ENCODE data around the gene LINGO3.

The LINGO3 gene

DNA sequence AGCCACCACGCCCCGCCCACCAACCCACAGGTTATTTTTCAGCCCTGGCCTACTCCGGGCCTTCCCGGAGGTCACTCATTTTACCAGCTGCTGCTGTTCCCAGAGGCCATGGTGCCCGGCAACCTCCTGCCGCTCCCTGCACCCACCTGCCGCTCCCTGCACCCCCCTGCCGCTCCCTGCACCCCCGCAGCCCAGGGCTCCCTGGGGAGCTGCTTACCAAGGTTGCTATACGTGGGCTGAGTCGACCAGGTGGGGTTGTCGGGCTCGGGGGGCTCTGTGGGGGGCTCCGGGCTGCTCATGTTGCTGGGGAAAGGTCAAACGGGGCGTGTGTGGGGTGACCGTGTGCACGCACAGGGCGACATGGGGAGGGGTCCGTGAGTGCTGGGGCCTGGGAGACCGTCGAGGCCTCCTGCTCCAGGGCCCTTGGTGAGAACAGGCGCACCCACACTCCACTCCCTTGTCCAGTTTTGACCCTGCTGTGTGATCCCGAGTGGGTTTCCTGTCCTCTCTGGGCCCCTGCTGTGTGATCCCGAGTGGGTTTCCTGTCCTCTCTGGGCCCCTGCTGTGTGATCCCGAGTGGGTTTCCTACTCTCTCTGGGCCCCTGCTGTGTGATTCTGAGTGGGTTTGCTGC lies 27.2 kb downstream of the LINGO3 start:
- no peak for DNase-seq

DNA sequence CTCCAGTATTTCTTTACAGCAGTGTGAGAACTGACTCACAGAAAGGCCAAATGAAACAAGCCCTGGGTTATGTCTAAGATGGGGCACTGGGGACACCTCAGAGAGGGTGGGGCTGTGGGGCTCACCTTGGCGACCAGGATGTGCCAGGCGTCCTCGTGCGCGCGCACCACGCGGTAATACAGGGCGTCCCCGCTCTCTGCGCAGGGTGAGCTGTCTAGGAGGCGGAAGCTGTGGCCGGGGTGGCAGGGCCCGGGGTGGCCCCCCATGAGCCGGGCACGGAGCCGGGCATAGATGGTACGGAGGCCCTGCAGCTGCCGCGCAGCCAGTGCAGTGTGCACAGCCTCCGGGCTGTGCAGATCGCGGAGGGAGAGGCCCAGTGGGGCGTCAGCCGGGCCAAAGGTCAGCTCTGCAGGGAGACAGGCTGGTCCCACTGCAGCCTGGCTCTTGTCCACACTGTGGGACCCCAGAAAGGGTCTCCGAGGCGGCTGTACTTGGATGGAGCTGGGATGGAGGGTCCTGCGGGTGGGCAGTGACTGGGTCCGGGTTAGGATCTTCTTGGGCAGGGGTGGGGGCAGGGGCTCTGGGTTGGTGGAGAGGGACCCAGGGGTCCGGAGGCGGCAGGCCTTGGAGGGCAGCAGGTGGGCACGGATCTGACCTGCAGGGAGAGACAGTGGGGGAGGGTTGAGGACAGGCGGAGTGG lies 29.3 kb downstream of the LINGO3 start:
- DNase-seq: no peak

DNA sequence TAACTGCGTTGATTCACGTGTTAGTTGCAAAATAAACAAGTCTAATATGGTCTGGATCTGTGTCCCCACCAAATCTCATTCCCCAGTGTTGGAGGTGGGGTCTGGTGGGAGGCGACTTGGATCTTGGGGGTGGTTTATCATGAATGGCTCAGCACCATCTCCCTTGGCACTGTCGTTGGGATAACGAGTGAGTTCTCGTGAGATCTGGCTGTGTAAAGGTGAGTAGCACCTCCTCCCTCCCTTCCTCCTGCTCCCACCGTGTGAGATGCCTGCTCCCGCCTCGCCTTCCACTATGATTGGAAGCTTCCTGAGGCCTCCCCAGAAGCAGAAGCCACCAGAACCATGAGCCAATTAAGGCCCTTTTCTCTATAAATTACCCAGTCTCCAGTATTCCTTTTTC lies 30.8 kb downstream of the LINGO3 start:
- DNase-seq: no peak

- DNase-seq: no peak
Observed at GRCh38 chr19:2276429-2276986, 31.4 kb downstream of the LINGO3 start.

GRCh38 chr19:2275588-2276428 lies 32.1 kb downstream of the LINGO3 start:
- peak; percentile 48 for DNase-seq

DNA sequence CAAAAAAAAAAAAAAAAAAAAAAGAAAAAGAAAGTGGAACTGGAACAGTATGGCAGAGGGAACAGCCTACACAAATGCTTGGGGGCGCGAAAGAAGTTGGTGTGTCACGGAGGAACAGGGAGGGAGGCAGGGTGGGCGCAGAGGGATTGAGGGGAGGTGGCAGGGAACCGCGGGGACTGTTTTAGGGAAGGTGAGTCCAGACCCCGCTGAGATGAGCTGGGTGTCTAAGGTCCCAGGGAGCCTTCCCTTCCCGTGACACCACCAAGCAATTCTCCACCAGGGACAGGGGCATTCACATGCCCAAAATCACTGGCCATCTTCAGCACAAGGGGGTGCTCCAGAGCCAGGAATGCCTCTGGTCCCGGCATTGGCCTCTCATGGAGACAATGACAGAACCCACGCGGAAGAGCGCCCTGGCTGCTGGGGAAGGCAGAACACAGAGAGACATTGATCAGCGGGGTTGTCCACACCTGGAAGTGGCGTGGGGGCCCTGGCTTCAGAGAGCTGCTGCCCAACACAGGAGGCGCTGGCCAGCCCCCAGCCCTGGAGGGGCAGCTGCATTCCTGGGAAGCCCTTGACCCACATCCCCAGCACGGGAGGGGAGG lies 32.9 kb downstream of the LINGO3 start:
- DNase-seq: peak; percentile 72

DNA sequence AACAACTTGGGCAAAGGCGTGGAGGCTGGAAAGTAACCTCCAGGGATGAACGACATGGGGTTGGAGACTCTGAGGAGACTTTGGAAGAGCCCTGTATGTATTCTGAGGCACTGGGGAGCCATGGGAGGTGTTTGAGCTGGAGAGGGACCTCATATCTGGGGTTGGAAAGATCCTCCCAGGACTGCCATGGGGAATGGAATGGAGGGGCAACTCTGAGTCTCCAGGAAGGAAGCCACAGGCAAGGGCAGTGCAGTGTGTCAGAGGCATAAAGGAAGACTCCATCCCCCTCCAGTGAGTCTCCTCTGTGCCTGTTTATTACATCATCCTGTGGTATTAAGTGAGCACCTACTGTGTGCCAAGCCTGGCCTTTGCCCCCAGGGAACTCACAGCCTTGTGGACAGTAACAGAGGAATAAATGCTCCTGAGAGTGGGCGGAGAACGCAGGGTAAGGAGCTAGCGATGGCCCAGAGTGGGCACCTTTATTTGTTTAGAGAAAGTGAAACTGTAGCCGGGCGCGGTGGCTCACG lies 33.7 kb downstream of the LINGO3 start:
- DNase-seq: no peak

DNA sequence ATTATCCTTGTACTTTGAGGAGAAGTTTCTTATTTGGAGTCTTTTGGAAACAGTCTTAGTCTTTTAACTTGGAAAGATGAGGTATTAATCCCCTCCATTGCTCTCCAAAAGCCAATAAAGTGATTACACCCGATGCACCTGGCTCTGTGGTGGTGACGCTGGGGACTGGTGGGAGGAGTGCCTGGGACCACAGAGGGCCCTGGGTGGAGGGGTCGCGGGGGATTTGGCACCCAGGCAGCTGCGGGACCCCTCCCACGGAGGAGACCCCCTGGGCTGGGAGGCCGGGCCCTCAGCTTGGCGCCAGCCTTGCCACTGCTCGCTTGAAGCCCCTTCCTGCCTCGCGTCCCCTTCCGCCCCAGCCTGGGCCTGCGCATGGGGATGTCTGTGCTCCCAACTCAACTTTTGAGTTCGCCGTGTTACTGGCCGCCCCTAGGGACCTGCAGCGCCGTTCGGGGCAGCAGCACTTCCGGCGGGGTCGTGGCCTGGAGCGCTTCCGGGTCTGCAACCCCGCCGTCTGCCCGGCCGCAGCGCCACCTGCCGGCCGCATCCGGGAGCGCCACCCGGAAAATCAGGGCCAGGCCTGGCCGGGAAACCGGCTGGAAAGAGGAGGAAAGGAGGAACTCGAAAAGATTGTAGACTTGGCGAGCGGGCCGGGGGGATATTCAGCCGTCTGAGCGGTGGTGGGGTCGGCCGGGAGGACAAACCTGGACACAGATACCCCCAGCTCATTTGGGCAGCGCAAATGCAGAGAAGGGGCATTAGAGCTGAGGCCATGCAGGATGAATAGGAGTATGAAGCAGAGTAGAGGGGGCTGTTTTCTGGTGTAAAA lies 34.4 kb downstream of the LINGO3 start:
- peak; percentile 87 for DNase-seq

DNA sequence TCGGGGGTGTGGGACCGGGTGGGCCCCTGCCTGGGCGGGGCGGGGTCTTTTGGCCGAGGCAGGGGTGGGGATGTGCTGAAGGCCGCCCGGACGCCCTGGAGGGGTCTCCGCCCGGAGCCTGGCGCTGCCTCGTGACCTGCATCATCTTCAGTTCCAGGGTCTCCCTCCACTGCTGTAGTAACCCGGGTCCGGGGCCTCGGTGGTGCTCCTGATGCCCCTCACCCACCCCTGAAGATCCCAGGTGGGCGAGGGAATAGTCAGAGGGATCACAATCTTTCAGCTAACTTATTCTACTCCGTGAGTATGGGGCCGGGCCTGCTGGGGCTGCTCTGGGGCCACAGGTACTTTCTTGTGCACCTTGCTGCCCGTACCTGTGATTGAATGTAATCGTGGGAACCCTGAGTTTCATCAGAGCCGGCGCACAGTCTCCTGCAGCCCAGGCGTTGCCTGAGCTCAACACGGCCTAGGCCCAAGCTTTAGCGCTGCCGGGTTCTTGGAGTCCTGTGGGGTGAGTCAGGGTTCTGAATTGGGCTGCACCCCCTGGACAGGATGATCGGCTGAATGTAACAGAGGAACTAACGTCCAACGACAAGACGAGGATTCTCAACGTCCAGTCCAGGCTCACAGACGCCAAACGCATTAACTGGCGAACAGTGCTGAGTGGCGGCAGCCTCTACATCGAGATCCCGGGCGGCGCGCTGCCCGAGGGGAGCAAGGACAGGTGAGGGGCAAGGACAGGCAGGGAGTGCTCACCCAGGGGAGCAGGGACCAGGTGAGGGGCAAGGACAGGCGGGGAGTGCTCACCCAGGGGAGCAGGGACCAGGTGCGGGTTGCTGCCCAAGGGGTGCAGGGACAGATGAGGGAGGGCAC lies 36.5 kb downstream of the LINGO3 start:
- no peak for DNase-seq

- peak; percentile 91 for DNase-seq
Observed at GRCh38 chr19:2270423-2271233, 37.3 kb downstream of the LINGO3 start.

DNA sequence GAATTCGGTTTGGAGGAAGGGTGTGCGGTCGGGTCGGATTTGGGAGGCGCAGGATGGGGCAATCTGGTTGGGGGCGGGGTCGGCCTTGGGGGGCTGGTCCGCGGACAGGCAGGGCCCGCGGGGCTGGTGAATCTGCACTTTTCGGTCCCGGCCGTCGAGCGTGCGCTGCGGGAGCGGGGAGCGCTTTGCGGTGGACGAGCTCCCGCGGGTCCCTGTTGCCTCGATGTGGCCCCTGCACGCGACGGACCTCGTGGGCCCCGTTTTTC lies 37.9 kb downstream of the LINGO3 start:
- DNase-seq: peak; percentile 49

DNA sequence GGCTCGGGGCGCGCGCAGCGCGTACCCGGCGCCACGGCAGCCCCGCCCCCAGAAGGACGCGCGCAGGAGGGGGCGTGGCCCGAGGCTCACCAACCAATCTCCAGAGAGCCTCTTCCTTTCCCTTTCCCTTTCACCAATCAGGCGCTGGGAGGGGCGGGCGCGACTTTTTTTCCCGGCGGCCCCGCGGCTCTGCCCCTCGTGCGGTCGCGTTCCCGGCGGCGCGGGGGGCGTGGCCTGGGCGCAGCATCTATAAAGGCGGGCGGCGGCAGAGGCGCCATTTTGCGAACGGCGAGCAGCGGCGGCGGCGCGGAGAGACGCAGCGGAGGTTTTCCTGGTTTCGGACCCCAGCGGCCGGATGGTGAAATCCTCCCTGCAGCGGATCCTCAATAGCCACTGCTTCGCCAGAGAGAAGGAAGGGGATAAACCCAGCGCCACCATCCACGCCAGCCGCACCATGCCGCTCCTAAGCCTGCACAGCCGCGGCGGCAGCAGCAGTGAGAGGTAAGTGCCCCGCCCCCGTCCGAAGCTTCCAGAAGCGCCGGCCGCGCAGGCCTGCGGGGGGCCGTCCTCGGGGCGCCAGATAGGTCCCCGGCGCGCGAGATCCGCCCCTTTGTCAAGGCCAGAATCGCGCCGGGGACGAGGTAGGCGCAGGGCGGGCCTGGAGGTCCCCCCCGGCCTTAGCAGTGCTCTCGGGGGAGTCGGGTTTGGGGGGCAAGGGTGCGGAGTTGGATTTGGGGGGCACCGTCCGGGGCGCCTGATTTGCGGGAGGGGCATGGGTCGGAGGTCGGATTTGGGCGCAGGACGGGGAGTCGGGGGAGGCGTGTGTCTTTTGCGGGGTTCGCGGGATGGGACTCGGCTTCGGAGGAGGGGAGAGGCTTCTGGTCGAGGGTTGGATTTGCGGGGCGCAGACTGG lies 38.5 kb downstream of the LINGO3 start:
- peak; percentile 99 for DNase-seq

DNA sequence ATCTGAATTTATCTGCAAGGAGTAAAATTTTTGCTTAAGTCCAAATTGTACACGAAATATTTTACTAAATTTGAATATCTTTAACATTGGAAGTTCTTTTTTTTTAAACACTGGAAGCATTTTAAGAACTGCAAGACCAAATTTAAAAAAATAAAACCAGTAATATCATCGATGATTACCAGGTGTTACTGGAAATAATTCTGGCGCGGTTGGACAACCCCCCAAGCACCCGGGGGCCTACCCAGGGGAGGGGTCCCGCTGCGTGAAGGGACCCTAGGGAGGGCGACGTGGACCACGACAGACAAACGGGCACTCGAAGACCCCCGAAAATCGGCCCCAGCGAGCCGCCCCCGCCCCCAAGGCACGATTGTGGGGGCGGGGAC lies 39.1 kb downstream of the LINGO3 start:
- no peak for DNase-seq

- no peak for DNase-seq
Observed at GRCh38 chr19:2268480-2268830, 39.5 kb downstream of the LINGO3 start.

DNA sequence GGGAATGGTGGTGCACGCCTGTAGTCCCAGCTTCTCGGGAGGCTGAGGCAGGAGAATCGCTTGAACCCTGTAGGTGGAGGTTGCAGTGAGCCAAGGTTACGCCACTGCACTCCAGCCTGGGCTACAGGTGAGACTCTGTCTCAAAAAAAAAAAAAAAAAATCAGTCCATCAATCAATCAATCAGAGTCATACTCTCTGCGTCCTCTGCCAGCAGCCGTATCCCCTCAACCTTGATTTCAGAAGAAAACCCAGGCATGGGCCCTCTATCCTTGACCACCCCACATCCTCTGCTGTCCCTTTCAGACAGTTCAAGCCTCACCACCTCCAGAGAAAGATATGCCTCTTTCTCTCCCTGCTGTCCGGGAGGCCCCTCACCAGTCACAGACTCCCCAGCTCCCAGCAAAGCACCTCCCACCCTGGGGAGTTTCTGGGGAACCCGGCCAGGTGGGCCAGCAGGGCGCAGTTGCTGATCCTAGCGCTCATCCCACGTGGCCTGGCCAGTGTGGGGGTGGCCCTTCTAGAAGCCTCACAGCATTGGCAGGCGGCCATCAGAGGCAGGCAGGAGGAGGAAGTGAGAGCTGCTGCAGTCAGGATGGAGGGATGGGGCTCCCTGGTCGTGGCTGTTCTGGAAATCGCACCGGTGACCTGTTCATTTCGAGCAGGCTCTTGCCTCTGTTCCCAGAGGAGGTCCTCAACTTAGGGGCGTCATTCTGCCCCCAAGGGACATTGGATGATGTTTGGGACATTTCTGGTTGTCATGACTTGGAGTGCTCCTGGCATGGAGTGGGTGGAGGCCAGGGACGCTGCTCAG lies 41.6 kb downstream of the LINGO3 start:
- DNase-seq: peak; percentile 81

- DNase-seq: no peak
Observed at GRCh38 chr19:2261438-2262172, 46.3 kb downstream of the LINGO3 start.

DNA sequence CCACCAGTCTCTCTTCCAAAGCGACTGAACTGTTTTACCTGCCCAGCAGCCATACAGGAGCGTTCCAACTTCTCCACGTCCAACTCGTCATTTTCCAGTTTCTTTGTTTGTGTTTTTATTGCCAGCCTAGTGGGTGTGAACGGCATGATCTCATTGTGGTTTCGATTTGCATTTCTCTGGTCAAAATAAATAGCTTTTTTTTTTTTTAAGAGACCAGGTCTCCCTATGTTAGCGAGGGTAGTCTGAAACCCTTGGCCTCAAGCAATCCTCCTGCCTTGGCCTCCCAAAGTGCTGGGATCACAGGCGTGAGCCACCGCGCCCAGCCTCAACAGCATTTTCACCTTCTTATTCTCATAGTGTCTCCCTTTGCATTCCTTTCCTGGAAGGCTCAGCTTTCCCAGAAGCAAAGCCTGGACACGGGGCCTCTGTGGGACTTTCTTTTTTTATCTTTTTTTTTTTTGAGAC lies 47.6 kb downstream of the LINGO3 start:
- DNase-seq: no peak

GRCh38 chr19:2259336-2259735 lies 48.6 kb downstream of the LINGO3 start:
- no peak for DNase-seq

Data from right hindlimb (tissue), 1 donor.